BE2C (cell line): ENCODE measurements around the gene RGPD8.
A peak's percentile ranks its signal among the peaks of the same experiment; 100 is the strongest.

Experiments
- DNase-seq: peaks from one replicate; pipeline ENCODE4 v3.0.0-alpha.2; 2020
- H3K27me3 ChIP-seq: fragments of 250-450 bp; sonication (Bioruptor Pico); 2 replicates; pipeline ENCODE4 v1.5.1; 2020; ENCODE audit warnings: mild to moderate bottlenecking
- H3K36me3 ChIP-seq: fragments of 250-450 bp; sonication (Bioruptor Pico); 2 replicates; pipeline ENCODE4 v1.5.1; 2020; ENCODE audit warnings: mild to moderate bottlenecking
- H3K4me1 ChIP-seq: fragments of 250-450 bp; sonication (Bioruptor Pico); 2 replicates; pipeline ENCODE4 v1.5.1; 2020
- H3K4me3 ChIP-seq: 2 replicates; pipeline ENCODE4 v1.5.1; 2011; ENCODE audit warnings: low read depth, low read length
- H3K9me3 ChIP-seq: fragments of 250-450 bp; sonication (Bioruptor Pico); 2 replicates; pipeline ENCODE4 v1.5.1; 2020
- TF ChIP-seq, protein P1 (sequence below): IDR thresholded peaks from 2 replicates; pipeline ENCODE4 v1.5.1; 2012; ENCODE audit warnings: mild to moderate bottlenecking, low read depth, low read length

The RGPD8 gene

GRCh38 chr2:112480530-112481049 lies 47.1 kb upstream of the RGPD8 start:
- H3K4me3 ChIP-seq, result peak overlapping the region; percentile 71
- H3K9me3 ChIP-seq, result no peaks in the 10 kb centered on the region
- no peaks in the 10 kb centered on the region for H3K4me1 ChIP-seq
- peak; percentile 8 for DNase-seq
- TF ChIP-seq, protein P1, sequence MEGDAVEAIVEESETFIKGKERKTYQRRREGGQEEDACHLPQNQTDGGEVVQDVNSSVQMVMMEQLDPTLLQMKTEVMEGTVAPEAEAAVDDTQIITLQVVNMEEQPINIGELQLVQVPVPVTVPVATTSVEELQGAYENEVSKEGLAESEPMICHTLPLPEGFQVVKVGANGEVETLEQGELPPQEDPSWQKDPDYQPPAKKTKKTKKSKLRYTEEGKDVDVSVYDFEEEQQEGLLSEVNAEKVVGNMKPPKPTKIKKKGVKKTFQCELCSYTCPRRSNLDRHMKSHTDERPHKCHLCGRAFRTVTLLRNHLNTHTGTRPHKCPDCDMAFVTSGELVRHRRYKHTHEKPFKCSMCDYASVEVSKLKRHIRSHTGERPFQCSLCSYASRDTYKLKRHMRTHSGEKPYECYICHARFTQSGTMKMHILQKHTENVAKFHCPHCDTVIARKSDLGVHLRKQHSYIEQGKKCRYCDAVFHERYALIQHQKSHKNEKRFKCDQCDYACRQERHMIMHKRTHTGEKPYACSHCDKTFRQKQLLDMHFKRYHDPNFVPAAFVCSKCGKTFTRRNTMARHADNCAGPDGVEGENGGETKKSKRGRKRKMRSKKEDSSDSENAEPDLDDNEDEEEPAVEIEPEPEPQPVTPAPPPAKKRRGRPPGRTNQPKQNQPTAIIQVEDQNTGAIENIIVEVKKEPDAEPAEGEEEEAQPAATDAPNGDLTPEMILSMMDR, result no peak; the same call in 1 of the 2 replicates
- H3K36me3 ChIP-seq, result peaks cover 2% of the 10 kb centered on the region
- H3K27me3 ChIP-seq, result no peaks in the 10 kb centered on the region

- H3K4me3 ChIP-seq, result no peak overlapping the region
- no peaks in the 10 kb centered on the region for H3K36me3 ChIP-seq
Measured at GRCh38 chr2:112476434-112476833, 43.0 kb upstream of the RGPD8 start.

GRCh38 chr2:112474844-112475486 lies 41.5 kb upstream of the RGPD8 start:
- TF ChIP-seq, protein P1, result no peak
- no peak for DNase-seq
- H3K36me3 ChIP-seq, result no peaks in the 10 kb centered on the region
- no peak overlapping the region for H3K4me3 ChIP-seq
- no peaks in the 10 kb centered on the region for H3K27me3 ChIP-seq
- H3K9me3 ChIP-seq, result no peaks in the 10 kb centered on the region
- no peaks in the 10 kb centered on the region for H3K4me1 ChIP-seq

More at GRCh38 chr2:112476434-112476833, 43.0 kb upstream of the RGPD8 start:
- Histone ChIP-seq H3K9me3 (no peaks in the 10 kb centered on the region), H3K4me1 (no peaks in the 10 kb centered on the region), H3K27me3 (no peaks in the 10 kb centered on the region)
- TF ChIP-seq, protein P1, result no peak
- DNase-seq, result no peak

- TF ChIP-seq, protein P1, result no peak
- Histone ChIP-seq H3K36me3 (no peaks in the 10 kb centered on the region), H3K27me3 (no peaks in the 10 kb centered on the region), H3K4me1 (no peaks in the 10 kb centered on the region), H3K9me3 (no peaks in the 10 kb centered on the region), H3K4me3 (no peak overlapping the region)
- no peak for DNase-seq
Measured at GRCh38 chr2:112472547-112473263, 39.3 kb upstream of the RGPD8 start.

GRCh38 chr2:112465382-112465781 lies 31.9 kb upstream of the RGPD8 start:
- no peaks in the 10 kb centered on the region for H3K9me3 ChIP-seq
- H3K4me1 ChIP-seq, result no peaks in the 10 kb centered on the region
- no peak overlapping the region for H3K4me3 ChIP-seq
- H3K27me3 ChIP-seq, result no peaks in the 10 kb centered on the region
- H3K36me3 ChIP-seq, result no peaks in the 10 kb centered on the region
- no peak for DNase-seq
- TF ChIP-seq, protein P1, result peak; percentile 24; the same call in 1 of the 2 replicates

DNA sequence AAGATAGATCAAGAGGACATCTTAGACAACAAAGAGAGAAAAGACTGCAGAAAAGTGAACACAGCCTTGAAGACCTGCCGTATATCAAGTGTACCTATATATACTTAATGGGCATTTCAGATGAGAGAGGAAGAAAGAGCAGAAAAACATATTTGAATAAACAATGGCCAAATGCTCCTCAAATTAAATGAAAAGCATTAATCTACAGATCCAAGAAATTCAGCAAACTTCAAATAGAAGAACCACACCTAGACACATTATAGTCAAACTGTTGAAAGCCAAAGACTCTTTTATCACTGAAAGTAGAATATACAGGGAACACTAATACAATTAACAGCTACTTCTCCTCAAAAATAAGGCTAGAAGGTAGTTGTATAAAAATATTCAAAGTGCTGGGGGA lies 29.8 kb upstream of the RGPD8 start:
- H3K27me3 ChIP-seq, result no peaks in the 10 kb centered on the region
- no peaks in the 10 kb centered on the region for H3K4me1 ChIP-seq
- H3K9me3 ChIP-seq, result no peaks in the 10 kb centered on the region
- H3K36me3 ChIP-seq, result no peaks in the 10 kb centered on the region
- TF ChIP-seq, protein P1, result no peak
- DNase-seq, result no peak
- H3K4me3 ChIP-seq, result no peak overlapping the region
